Lower leg skin (tissue), 4 donors: ENCODE results near the gene YIPF5. TPM values are rescaled to one million over a fixed set of nuclear protein-coding genes. Genes with fewer than 3 reads are reported as not detected.

ENCODE experiments used
- DNase-seq, 2 donors: peaks; one replicate each; pipeline ENCODE4 v3.0.0-alpha.2; 2019; ENCODE audit warnings: low spot score in 2 of 2
- H3K4me3 ChIP-seq: fragments of 200-600 bp; sonication (generic); 2 replicates; pipeline ENCODE4 v1.5.1; 2017; ENCODE audit warnings: mild to moderate bottlenecking, low read depth; ENCODE audit not compliant: poor library complexity, severe bottlenecking
- CTCF ChIP-seq, 3 donors: fragments of 450-650 bp; IDR thresholded peaks; one replicate each; pipeline ENCODE4 v1.5.1; 2016; ENCODE audit warnings: antibody characterized with exemption in 3 of 3, mild to moderate bottlenecking in 3 of 3, moderate library complexity in 2 of 3
- POLR2A ChIP-seq, 2 donors: fragments of 450-650 bp; IDR thresholded peaks; one replicate each; pipeline ENCODE4 v1.6.1; 2016 to 2017; ENCODE audit warnings: antibody characterized with exemption in 2 of 2, mild to moderate bottlenecking in 1 of 2, moderate library complexity in 1 of 2
- WGBS, 2 donors: methylation state at CpG; one replicate each; pipeline ENCODE4 v1.1.5; 2018; 5-methylcytosine and 5-hydroxymethylcytosine counted together
- intact Hi-C: fragments of 100-400 bp; cut with DNase I; formaldehyde crosslinking; loops from one replicate; pipeline ENCODE4 v1.15.0; 2023; ENCODE audit warnings: low total_unique reads
- total RNA-seq, 4 donors: library from RNA; depleted of rRNA; stranded (reverse); fragments of >200 nt; gene quantifications; one replicate each; pipeline ENCODE4 v1.1.0, GENCODE V29; 2016

The YIPF5 gene
- total RNA-seq, 4 donors from 2014 or later: 30.4 to 35.0 (median 33.2) TPM

DNA sequence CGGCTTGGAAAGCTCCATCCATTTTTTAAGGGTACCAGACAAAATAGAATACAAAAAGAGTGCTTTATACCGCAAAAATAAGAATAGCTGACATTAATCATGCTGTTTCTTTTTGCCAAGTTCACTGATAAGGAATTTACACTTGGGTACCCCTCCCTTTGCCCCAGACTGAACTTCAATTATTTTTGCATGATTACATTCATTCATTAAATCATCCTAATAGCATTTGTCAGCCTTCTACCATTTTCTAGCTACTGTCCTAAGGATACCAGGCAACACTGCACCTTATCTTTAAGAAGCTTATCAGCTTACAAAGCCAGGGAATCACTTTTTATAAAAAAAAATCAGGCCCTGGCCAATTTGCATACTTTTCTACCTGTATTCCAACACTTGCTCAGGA lies 48.4 kb downstream of the YIPF5 start:
- no peak overlapping the region for H3K4me3 ChIP-seq
- no peak for DNase-seq
- intact Hi-C loops: no loop called here
- WGBS, 2 donors: 58 to 70% methylated on average over 2 of the region's 2 CpGs
- TF ChIP-seq POLR2A (IDR thresholded peaks at IDR 0.05) (no peak), CTCF (IDR thresholded peaks at IDR 0.05) (no peak)

GRCh38 chr5:144121577-144121976 lies 48.9 kb downstream of the YIPF5 start:
- H3K4me3 ChIP-seq: no peak overlapping the region
- intact Hi-C loops: no loop called here
- 59 to 69% methylated on average over 1 of the region's 1 CpG for WGBS, 2 donors
- TF ChIP-seq CTCF (IDR thresholded peaks at IDR 0.05) (no peak), POLR2A (IDR thresholded peaks at IDR 0.05) (no peak)
- no peak for DNase-seq

GRCh38 chr5:144120661-144121180 lies 49.7 kb downstream of the YIPF5 start:
- no peak for DNase-seq
- no peak overlapping the region for H3K4me3 ChIP-seq
- TF ChIP-seq CTCF (IDR thresholded peaks at IDR 0.05) (no peak), POLR2A (IDR thresholded peaks at IDR 0.05) (no peak)
- 58 to 73% methylated on average over 2 of the region's 2 CpGs for WGBS, 2 donors
- intact Hi-C loops: no loop called here

- H3K4me3 ChIP-seq: no peak overlapping the region
- TF ChIP-seq POLR2A (IDR thresholded peaks at IDR 0.05) (no peak), CTCF (IDR thresholded peaks at IDR 0.05) (no peak)
- DNase-seq: no peak
- intact Hi-C loops: no loop called here
These were observed 53.0 kb downstream of the YIPF5 start for GRCh38 chr5:144117412-144117811.

DNA sequence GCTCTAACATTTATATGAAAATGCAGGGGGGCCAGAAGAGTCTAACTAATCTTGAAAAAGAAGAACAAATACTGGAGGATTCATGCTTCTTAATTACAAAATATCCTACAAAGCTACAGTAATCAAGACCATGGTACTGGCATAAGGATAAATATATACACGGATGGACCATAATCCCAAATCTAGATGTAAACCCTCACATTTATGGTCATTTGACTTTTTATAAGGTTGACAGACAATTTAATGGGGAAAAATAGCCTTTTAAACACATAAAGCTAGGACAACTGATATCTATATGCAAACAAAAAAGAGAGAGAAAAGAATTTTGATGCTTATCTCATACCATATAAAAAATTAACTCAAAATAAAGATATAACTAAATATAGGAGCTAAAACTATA lies 55.9 kb downstream of the YIPF5 start:
- 44 to 45% methylated on average over 1 of the region's 1 CpG for WGBS, 2 donors

More for the DNA sequence above, 55.9 kb downstream of the YIPF5 start:
- no peak for TF ChIP-seq POLR2A (IDR thresholded peaks at IDR 0.05)
- no peak for TF ChIP-seq CTCF (IDR thresholded peaks at IDR 0.05)
- H3K4me3 ChIP-seq: no peak overlapping the region
- intact Hi-C loops: no loop called here
- no peak for DNase-seq

Other genes starting within 250 kb of the YIPF5 start
- gene KCTD16, start 214 bp upstream of the YIPF5 start, total RNA-seq: not detected